ENCODE data around the gene TRIO.

DNA sequence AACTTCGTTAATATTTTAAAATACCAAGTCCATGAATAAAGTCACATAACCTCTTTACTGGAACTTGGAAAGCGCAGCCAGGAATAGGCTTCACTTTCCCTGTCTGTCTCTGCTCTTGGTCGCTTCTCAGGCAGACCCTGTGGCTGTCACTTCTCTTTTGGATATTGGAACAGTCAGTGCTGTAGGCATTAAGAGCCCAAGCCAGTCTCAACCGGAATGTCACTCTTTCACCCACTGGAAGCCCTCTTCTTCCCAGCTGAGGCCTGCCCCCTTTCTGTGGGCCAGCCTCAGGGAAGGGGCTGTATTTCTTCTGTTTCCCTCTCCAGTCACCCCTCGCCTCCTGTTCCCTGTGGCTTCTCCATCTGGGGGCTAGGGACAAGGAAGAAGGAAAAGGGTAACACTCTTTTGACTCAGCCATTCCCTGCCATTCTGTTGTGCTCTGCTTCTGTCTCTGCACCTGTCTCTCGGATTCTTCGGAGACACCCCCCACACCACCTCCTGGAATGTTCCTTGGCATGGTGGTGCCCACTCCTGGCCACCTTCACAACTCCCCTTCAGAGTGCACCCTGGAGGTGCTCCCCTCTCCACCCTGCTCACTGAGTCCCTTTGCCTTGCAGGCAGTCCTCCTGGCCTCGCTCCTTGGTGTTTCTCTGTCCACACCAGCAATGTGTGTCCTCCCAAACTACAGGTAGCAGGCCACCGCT lies 103.4 kb downstream of the TRIO start:
- TF ChIP-seq, protein P1, sequence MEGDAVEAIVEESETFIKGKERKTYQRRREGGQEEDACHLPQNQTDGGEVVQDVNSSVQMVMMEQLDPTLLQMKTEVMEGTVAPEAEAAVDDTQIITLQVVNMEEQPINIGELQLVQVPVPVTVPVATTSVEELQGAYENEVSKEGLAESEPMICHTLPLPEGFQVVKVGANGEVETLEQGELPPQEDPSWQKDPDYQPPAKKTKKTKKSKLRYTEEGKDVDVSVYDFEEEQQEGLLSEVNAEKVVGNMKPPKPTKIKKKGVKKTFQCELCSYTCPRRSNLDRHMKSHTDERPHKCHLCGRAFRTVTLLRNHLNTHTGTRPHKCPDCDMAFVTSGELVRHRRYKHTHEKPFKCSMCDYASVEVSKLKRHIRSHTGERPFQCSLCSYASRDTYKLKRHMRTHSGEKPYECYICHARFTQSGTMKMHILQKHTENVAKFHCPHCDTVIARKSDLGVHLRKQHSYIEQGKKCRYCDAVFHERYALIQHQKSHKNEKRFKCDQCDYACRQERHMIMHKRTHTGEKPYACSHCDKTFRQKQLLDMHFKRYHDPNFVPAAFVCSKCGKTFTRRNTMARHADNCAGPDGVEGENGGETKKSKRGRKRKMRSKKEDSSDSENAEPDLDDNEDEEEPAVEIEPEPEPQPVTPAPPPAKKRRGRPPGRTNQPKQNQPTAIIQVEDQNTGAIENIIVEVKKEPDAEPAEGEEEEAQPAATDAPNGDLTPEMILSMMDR (IDR thresholded peaks at IDR 0.05) = no peak
- no peak for TF ChIP-seq POLR2A (IDR thresholded peaks at IDR 0.05)
